HepG2 (cell line): ENCODE results near the gene GNRH2. TPM values are rescaled to one million over a fixed set of nuclear protein-coding genes. Genes with fewer than 3 reads are reported as not detected.

Experiments
- ATAC-seq: fragments of 200-7000 bp; cut with Tn5 transposase; 3 replicates; pipeline ENCODE4 v1.9.1; 2020; ENCODE audit warnings: mild to moderate bottlenecking, moderate library complexity
- BruUV-seq: library from RNA; stranded (reverse); fragments of 400-500 nt; replicated peaks from 2 replicates; lab custom pipeline; 2021; lab: Mats Ljungman, UMichigan
- CTCF ChIA-PET: fragments of 300-600 bp; formaldehyde crosslinking; extraction: SDS; loops from one replicate; lab custom pipeline; 2021; ENCODE audit warnings: low total read pairs, inconsistent platforms, low intra/inter-chr PET ratio; lab: Yijun Ruan, JAX
- POLR2A ChIA-PET: fragments of 350-600 bp; sonication (Branson Sonifier 250); formaldehyde crosslinking; loops from one replicate; lab custom pipeline; 2020; ENCODE audit warnings: antibody characterized with exemption, inconsistent platforms; lab: Yijun Ruan, JAX
- DNase-seq: peaks from one replicate; pipeline ENCODE4 v3.0.0-alpha.2; 2015; ENCODE audit warnings: low spot score
- FAIRE-seq: peaks from 3 replicates; lab custom pipeline; 2011; peaks lifted over from hg19 to GRCh38; lab: Jason Lieb, UNC
- H2AFZ ChIP-seq: one replicate; pipeline ENCODE4 v1.6.1; 2011; ENCODE audit warnings: low read length, inconsistent platforms
- H3K27ac ChIP-seq: fragments of 300-600 bp; 3 replicates; pipeline ENCODE4 v1.8.0; 2011; ENCODE audit warnings: mixed run types, mild to moderate bottlenecking, mixed read lengths, low read length, inconsistent platforms; ENCODE audit not compliant: insufficient read depth; ENCODE audit errors: extremely low read length
- H3K27me3 ChIP-seq, 2 experiments: fragments of 200-600 bp in 1 of 2; 2 replicates in 1 of 2; 3 replicates in 1 of 2; pipeline versions ENCODE4 v1.6.0 to v1.8.0; 2011; ENCODE audit warnings: low read length in 2 of 2, mild to moderate bottlenecking in 2 of 2, moderate library complexity in 2 of 2, inconsistent platforms in 1 of 2; ENCODE audit not compliant: insufficient read depth in 2 of 2, control insufficient read depth in 1 of 2
- H3K36me3 ChIP-seq, 2 experiments: fragments of 200-600 bp in 1 of 2; replicated peaks in 1 of 2; 2 replicates in 1 of 2; 3 replicates in 1 of 2; pipeline versions ENCODE4 v1.5.1 to v1.8.0; 2011; ENCODE audit warnings: low read length in 2 of 2, inconsistent platforms in 1 of 2; ENCODE audit not compliant: insufficient read depth in 2 of 2, control insufficient read depth in 1 of 2
- H3K4me1 ChIP-seq: 2 replicates; pipeline ENCODE4 v1.5.1; 2012; ENCODE audit warnings: low read length, inconsistent platforms; ENCODE audit not compliant: insufficient read depth
- H3K4me2 ChIP-seq: 2 replicates; pipeline ENCODE4 v1.6.0; 2011; ENCODE audit warnings: low read depth, low read length, inconsistent platforms
- H3K4me3 ChIP-seq, 3 experiments: fragments of 200-600 bp in 1 of 3; sonication (generic), shearing (Covaris generic) in 1 of 3; replicated peaks in 1 of 3; 2 replicates each; pipeline ENCODE4 v1.5.1; 2011 to 2016; ENCODE audit warnings: low read length in 3 of 3, inconsistent platforms in 2 of 3, low read depth in 2 of 3, mild to moderate bottlenecking in 2 of 3, control low read depth in 1 of 3, mixed read lengths in 1 of 3; ENCODE audit not compliant: insufficient read depth in 1 of 3
- H3K79me2 ChIP-seq: one replicate; pipeline ENCODE4 v1.6.1; 2011; ENCODE audit warnings: low read length, inconsistent platforms; ENCODE audit not compliant: insufficient read depth
- H3K9ac ChIP-seq: 2 replicates; pipeline ENCODE4 v1.6.0; 2011; ENCODE audit warnings: mild to moderate bottlenecking, low read depth, low read length, inconsistent platforms; ENCODE audit not compliant: insufficient read depth
- H3K9me3 ChIP-seq: 2 replicates; pipeline ENCODE4 v1.5.1; 2012; ENCODE audit warnings: mild to moderate bottlenecking, low read length
- H4K20me1 ChIP-seq: 2 replicates; pipeline ENCODE4 v1.6.0; 2011; ENCODE audit warnings: inconsistent platforms, mild to moderate bottlenecking, low read length, moderate library complexity; ENCODE audit not compliant: insufficient read depth
- FOXO1 ChIP-seq: sonication (generic); formaldehyde crosslinking; IDR thresholded peaks from 2 replicates; pipeline ENCODE4 v1.4.0; 2020; ENCODE audit warnings: missing genetic modification reagents
- HNRNPK ChIP-seq: fragments of 200-400 bp; formaldehyde crosslinking; IDR thresholded peaks from 2 replicates; pipeline ENCODE4 v1.6.1; 2018; ENCODE audit warnings: low read length, low read depth, moderate library complexity, mild to moderate bottlenecking; ENCODE audit not compliant: poor library complexity, severe bottlenecking
- JARID2 ChIP-seq: sonication (generic); formaldehyde crosslinking; IDR thresholded peaks from 2 replicates; pipeline ENCODE4 v1.8.1; 2023; ENCODE audit warnings: missing genetic modification reagents, inconsistent platforms; ENCODE audit not compliant: insufficient replicate concordance
- ZNF766 ChIP-seq: sonication (generic); formaldehyde crosslinking; IDR thresholded peaks from 2 replicates; pipeline ENCODE4 v1.5.0; 2020; ENCODE audit warnings: missing genetic modification reagents, borderline replicate concordance
- WGBS: methylation state at CpG from one replicate; pipeline ENCODE4 v1.1.6; 2017; ENCODE audit warnings: low lambda C conversion rate; 5-methylcytosine and 5-hydroxymethylcytosine counted together
- in situ Hi-C: cut with HindIII; loops from 2 replicates; pipeline ENCODE4 v1.10.0; 2017; ENCODE audit warnings: low pct_unique_long_range_greater_than_20kb; ENCODE audit not compliant: extremely low pct_ligation_motif_present
- intact Hi-C: fragments of 100-400 bp; cut with micrococcal nuclease; formaldehyde crosslinking; loops from one replicate; pipeline ENCODE4 v1.10.0; 2022; ENCODE audit not compliant: unreplicated experiment
- polyA plus RNA-seq, 8 experiments: library from polyadenylated mRNA; depleted of rRNA in 3 of 8; stranded (reverse) in 7 of 8; unstranded in 1 of 8; fragments of >200 nt; fragmentation: Illumina TruSeq in 4 of 8; extraction: Trizol in 4 of 8; gene quantifications; 2 replicates each; pipeline versions ENCODE4 v1.2.1 to v1.2.3, GENCODE V29; 2011 to 2016; ENCODE audit warnings: low read depth in 4 of 8, missing spikeins in 1 of 8, mixed read lengths in 1 of 8; ENCODE audit not compliant: insufficient read depth in 1 of 8
- total RNA-seq, 5 experiments: library from RNA; depleted of rRNA; stranded (reverse); fragments of >200 nt; fragmentation: Illumina TruSeq; extraction: Trizol; gene quantifications; 2 replicates each; pipeline ENCODE4 v1.2.3, GENCODE V29; 2016; ENCODE audit warnings: low read depth in 1 of 5
- TF ChIP-seq, protein P1 (sequence below): sonication (generic); formaldehyde crosslinking; IDR thresholded peaks from 2 replicates; pipeline ENCODE4 v1.4.0; 2020; ENCODE audit warnings: missing genetic modification reagents

GNRH2 gene
- total and polyA plus RNA-seq, 2 of the 13 experiments (the other 11 are each of a cell fraction or from before 2014, with no cell fraction given): 0.28 TPM; not detected in 1

DNA sequence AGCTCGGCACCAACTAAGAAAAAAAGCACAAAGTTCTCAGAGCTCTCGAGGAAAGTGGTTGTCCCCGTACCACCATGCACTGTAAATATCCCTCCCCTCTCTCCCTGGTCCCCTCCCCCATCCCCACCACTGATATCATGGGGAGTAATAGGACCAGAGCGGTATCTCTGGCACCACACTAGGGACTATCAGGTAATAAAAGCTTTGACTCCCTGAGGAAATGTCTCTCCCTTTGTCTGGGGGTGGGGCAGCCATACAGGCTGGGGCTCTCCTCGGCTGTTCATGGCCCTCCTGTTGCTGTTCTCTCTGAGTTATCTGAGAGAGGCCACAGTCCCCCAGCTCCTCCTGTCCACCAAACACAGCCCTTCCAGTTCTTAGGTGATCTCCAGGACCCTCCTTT is 5.0 kb upstream of the GNRH2 start:
- ChIA-PET CTCF (no interaction called here), POLR2A (no interaction called here)
- H3K4me3 ChIP-seq: no peak overlapping the region
- TF ChIP-seq HNRNPK: peak; percentile 14
- TF ChIP-seq, protein P1, sequence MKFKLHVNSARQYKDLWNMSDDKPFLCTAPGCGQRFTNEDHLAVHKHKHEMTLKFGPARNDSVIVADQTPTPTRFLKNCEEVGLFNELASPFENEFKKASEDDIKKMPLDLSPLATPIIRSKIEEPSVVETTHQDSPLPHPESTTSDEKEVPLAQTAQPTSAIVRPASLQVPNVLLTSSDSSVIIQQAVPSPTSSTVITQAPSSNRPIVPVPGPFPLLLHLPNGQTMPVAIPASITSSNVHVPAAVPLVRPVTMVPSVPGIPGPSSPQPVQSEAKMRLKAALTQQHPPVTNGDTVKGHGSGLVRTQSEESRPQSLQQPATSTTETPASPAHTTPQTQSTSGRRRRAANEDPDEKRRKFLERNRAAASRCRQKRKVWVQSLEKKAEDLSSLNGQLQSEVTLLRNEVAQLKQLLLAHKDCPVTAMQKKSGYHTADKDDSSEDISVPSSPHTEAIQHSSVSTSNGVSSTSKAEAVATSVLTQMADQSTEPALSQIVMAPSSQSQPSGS (CRISPR knock-in tag): no peak
- peaks cover 16% of the 10 kb centered on the region for H3K4me1 ChIP-seq
- no peak for DNase-seq
- no peak for ATAC-seq
- H3K79me2 ChIP-seq: no peaks in the 10 kb centered on the region
- no peak overlapping the region for H2AFZ ChIP-seq
- no peak overlapping the region for H3K27ac ChIP-seq
- in situ Hi-C loops: no loop called here
- FAIRE-seq: no peak
- no TSS peak for BruUV-seq
- H3K4me2 ChIP-seq: no peak overlapping the region
- H4K20me1 ChIP-seq: no peaks in the 10 kb centered on the region
- peaks cover 40 to 57% of the 10 kb centered on the region in 2 experiments for H3K36me3 ChIP-seq
- no peaks in the 10 kb centered on the region for H3K27me3 ChIP-seq
- WGBS: 95% methylated on average over 5 of the region's 5 CpGs
- H3K9me3 ChIP-seq: no peaks in the 10 kb centered on the region
- intact Hi-C loops: no loop called here
- H3K9ac ChIP-seq: no peak overlapping the region

DNA sequence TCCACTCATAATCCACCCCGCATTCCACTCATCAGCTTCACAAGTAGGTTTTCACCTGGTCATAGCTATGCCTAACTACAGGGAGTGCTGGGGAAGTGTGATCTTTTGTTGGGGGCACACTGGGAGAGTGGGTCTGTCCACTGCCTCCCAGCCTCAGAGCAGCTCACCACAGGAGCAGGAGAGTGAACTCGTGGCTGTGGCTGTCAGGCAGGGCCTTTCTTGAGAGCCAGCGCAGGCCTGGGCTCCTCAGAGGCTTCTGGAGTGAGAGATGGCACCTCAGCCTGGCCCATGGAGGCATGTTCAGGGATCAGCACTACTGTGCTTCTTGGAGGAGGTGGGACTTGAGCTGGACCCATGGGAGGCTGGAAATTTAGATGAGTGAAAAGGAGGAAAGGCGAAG is 4.0 kb upstream of the GNRH2 start:
- DNase-seq: no peak
- TF ChIP-seq FOXO1 (no peak), ZNF766 (CRISPR knock-in tag) (no peak), JARID2 (CRISPR knock-in tag) (no peak)
- H3K27me3 ChIP-seq: no peaks in the 10 kb centered on the region
- H3K4me1 ChIP-seq: peaks cover 16% of the 10 kb centered on the region
- no peak overlapping the region for H3K27ac ChIP-seq
- no peaks in the 10 kb centered on the region for H3K79me2 ChIP-seq
- no peak overlapping the region for H3K4me2 ChIP-seq
- no peak overlapping the region for H2AFZ ChIP-seq
- FAIRE-seq: no peak
- H3K36me3 ChIP-seq: peaks cover 38 to 57% of the 10 kb centered on the region in 2 experiments
- 94% methylated on average over 4 of the region's 4 CpGs for WGBS
- H3K9ac ChIP-seq: no peak overlapping the region
- no peaks in the 10 kb centered on the region for H3K9me3 ChIP-seq
- no peaks in the 10 kb centered on the region for H4K20me1 ChIP-seq
- ChIA-PET CTCF (no interaction called here), POLR2A (no interaction called here)
- no peak for ATAC-seq
- no TSS peak for BruUV-seq
- intact Hi-C loops: no loop called here
- no peak overlapping the region for H3K4me3 ChIP-seq
- in situ Hi-C loops: no loop called here
